Astrocyte (in vitro differentiated cells and primary cell): ENCODE data around the gene PTPRN2. TPM values are rescaled to one million over a fixed set of nuclear protein-coding genes. Genes with fewer than 3 reads are reported as not detected.
"Not testable (repeated sequence)": the region's sequence is repeated elsewhere in the genome, so short reads cannot be mapped to it uniquely, and the experiment has no call there.

Experiments used
- DNase-seq: peaks from one replicate; pipeline ENCODE4 v3.0.0-alpha.2; 2010; ENCODE audit warnings: low read depth
- FAIRE-seq: peaks from 2 replicates; lab custom pipeline; 2011; peaks lifted over from hg19 to GRCh38; lab: Jason Lieb, UNC
- H2AFZ ChIP-seq: 2 replicates; pipeline ENCODE4 v1.6.0; 2012; ENCODE audit warnings: low read depth, low read length, inconsistent platforms
- H3K27ac ChIP-seq: 2 replicates; pipeline ENCODE4 v1.5.1; 2011; ENCODE audit warnings: low read depth, low read length, inconsistent platforms
- H3K27me3 ChIP-seq: 2 replicates; pipeline ENCODE4 v1.6.0; 2011; ENCODE audit warnings: low read length, inconsistent platforms; ENCODE audit not compliant: insufficient read depth
- H3K36me3 ChIP-seq: 2 replicates; pipeline ENCODE4 v1.5.1; 2011; ENCODE audit warnings: low read length, inconsistent platforms; ENCODE audit not compliant: insufficient read depth
- H3K4me1 ChIP-seq: 2 replicates; pipeline ENCODE4 v1.5.1; 2011; ENCODE audit warnings: low read length, inconsistent platforms; ENCODE audit not compliant: insufficient read depth
- H3K4me2 ChIP-seq: 2 replicates; pipeline ENCODE4 v1.6.0; 2012; ENCODE audit warnings: low read length, inconsistent platforms
- H3K4me3 ChIP-seq: 2 replicates; pipeline ENCODE4 v1.5.1; 2011; ENCODE audit warnings: low read depth, mild to moderate bottlenecking, low read length, inconsistent platforms; ENCODE audit not compliant: insufficient read depth
- H3K79me2 ChIP-seq: 2 replicates; pipeline ENCODE4 v1.6.0; 2012; ENCODE audit warnings: mild to moderate bottlenecking, low read length, inconsistent platforms; ENCODE audit not compliant: insufficient read depth
- H3K9ac ChIP-seq: 2 replicates; pipeline ENCODE4 v1.6.0; 2012; ENCODE audit warnings: mild to moderate bottlenecking, low read length, inconsistent platforms
- H3K9me3 ChIP-seq: 2 replicates; pipeline ENCODE4 v1.5.1; 2012; ENCODE audit warnings: low read depth, mild to moderate bottlenecking, low read length, inconsistent platforms; ENCODE audit not compliant: insufficient read depth
- H4K20me1 ChIP-seq: 2 replicates; pipeline ENCODE4 v1.6.0; 2012; ENCODE audit warnings: low read length, inconsistent platforms; ENCODE audit not compliant: insufficient read depth
- H3K27ac Mint-ChIP-seq: one replicate; pipeline ENCODE4 v1.8.0; 2021; ENCODE audit warnings: mild to moderate bottlenecking, mixed read lengths; ENCODE audit not compliant: unreplicated experiment
- H3K27me3 Mint-ChIP-seq: one replicate; pipeline ENCODE4 v1.8.0; 2021; ENCODE audit warnings: low read depth, mixed read lengths; ENCODE audit not compliant: unreplicated experiment
- H3K36me3 Mint-ChIP-seq: one replicate; pipeline ENCODE4 v1.8.0; 2021; ENCODE audit warnings: low read depth, mixed read lengths; ENCODE audit not compliant: unreplicated experiment
- H3K4me1 Mint-ChIP-seq: one replicate; pipeline ENCODE4 v1.8.0; 2021; ENCODE audit warnings: low read depth, mixed read lengths; ENCODE audit not compliant: unreplicated experiment
- H3K4me3 Mint-ChIP-seq: one replicate; pipeline ENCODE4 v1.8.0; 2021; ENCODE audit warnings: mild to moderate bottlenecking, moderate library complexity, mixed read lengths; ENCODE audit not compliant: unreplicated experiment
- H3K9me3 Mint-ChIP-seq: one replicate; pipeline ENCODE4 v1.8.0; 2021; ENCODE audit warnings: mild to moderate bottlenecking, mixed read lengths; ENCODE audit not compliant: unreplicated experiment
- CTCF ChIP-seq: IDR thresholded peaks from 2 replicates; pipeline ENCODE4 v1.5.1; 2011; ENCODE audit warnings: low read depth, mild to moderate bottlenecking, inconsistent platforms, low read length, moderate library complexity; ENCODE audit not compliant: insufficient read depth
- EZH2 ChIP-seq: IDR thresholded peaks from 2 replicates; pipeline ENCODE4 v1.6.1; 2012; ENCODE audit warnings: mild to moderate bottlenecking, low read length, inconsistent platforms; ENCODE audit not compliant: insufficient read depth
- total RNA-seq: library from RNA; stranded (reverse); gene quantifications from 2 replicates; pipeline ENCODE4 v1.2.1, GENCODE V29; 2021

The PTPRN2 gene
- total RNA-seq, 1 donor from 2014 or later = 0.09 TPM

GRCh38 chr7:158524749-158525635 is 62.6 kb downstream of the PTPRN2 start:
- DNase-seq (no peak), FAIRE-seq (no peak)
- H3K9me3 Mint-ChIP-seq = peaks cover 28% of the 10 kb centered on the region
- no peaks in the 10 kb centered on the region for H3K27me3 Mint-ChIP-seq
- no peaks in the 10 kb centered on the region for H4K20me1 ChIP-seq
- H3K9ac ChIP-seq = no peak overlapping the region
- H3K36me3 ChIP-seq = no peaks in the 10 kb centered on the region
- no peaks in the 10 kb centered on the region for H3K4me1 ChIP-seq
- H3K4me2 ChIP-seq = no peak overlapping the region
- no peak overlapping the region for H3K27ac Mint-ChIP-seq
- TF ChIP-seq CTCF (no peak), EZH2 (no peak)
- peaks cover 2% of the 10 kb centered on the region for H3K4me1 Mint-ChIP-seq
- no peaks in the 10 kb centered on the region for H3K79me2 ChIP-seq
- H3K9me3 ChIP-seq = peaks cover 28% of the 10 kb centered on the region
- H3K27me3 ChIP-seq = no peaks in the 10 kb centered on the region
- H3K4me3 ChIP-seq = no peak overlapping the region
- H3K4me3 Mint-ChIP-seq = no peak overlapping the region
- H3K27ac ChIP-seq = no peak overlapping the region
- H3K36me3 Mint-ChIP-seq = no peaks in the 10 kb centered on the region
- no peak overlapping the region for H2AFZ ChIP-seq

- DNase-seq, H3K4me1 Mint-ChIP-seq, H3K27ac Mint-ChIP-seq: not testable (repeated sequence)
These were observed 63.3 kb downstream of the PTPRN2 start for GRCh38 chr7:158524286-158524685.

GRCh38 chr7:158523877-158524276 is 63.7 kb downstream of the PTPRN2 start:
- H3K27ac ChIP-seq, H4K20me1 ChIP-seq, H3K27me3 Mint-ChIP-seq, H3K27me3 ChIP-seq, H3K4me2 ChIP-seq, H3K79me2 ChIP-seq, H3K36me3 ChIP-seq, DNase-seq, H3K4me1 ChIP-seq, H3K4me3 Mint-ChIP-seq, H3K27ac Mint-ChIP-seq, FAIRE-seq, H3K4me3 ChIP-seq, H3K36me3 Mint-ChIP-seq, H2AFZ ChIP-seq, H3K4me1 Mint-ChIP-seq, H3K9ac ChIP-seq: not testable (repeated sequence)
- H3K9me3 ChIP-seq = peaks cover 25% of the 10 kb centered on the region
- H3K9me3 Mint-ChIP-seq = peaks cover 26% of the 10 kb centered on the region

More at GRCh38 chr7:158524286-158524685, 63.3 kb downstream of the PTPRN2 start:
- H2AFZ ChIP-seq, H3K27me3 Mint-ChIP-seq, H3K36me3 Mint-ChIP-seq, H3K36me3 ChIP-seq, H3K4me1 ChIP-seq, FAIRE-seq, H3K9ac ChIP-seq, H3K27ac ChIP-seq, H4K20me1 ChIP-seq, H3K4me2 ChIP-seq, H3K27me3 ChIP-seq, H3K79me2 ChIP-seq, H3K4me3 Mint-ChIP-seq, H3K4me3 ChIP-seq: not testable (repeated sequence)
- peaks cover 25% of the 10 kb centered on the region for H3K9me3 ChIP-seq
- H3K9me3 Mint-ChIP-seq = peaks cover 28% of the 10 kb centered on the region

- H3K27ac Mint-ChIP-seq, DNase-seq, H3K27me3 Mint-ChIP-seq, H3K36me3 Mint-ChIP-seq, H3K4me1 Mint-ChIP-seq, H3K36me3 ChIP-seq, H4K20me1 ChIP-seq, H3K27me3 ChIP-seq, H3K9ac ChIP-seq, H3K4me3 ChIP-seq, FAIRE-seq, H3K27ac ChIP-seq, H3K4me2 ChIP-seq, H3K4me1 ChIP-seq, H3K79me2 ChIP-seq, H3K4me3 Mint-ChIP-seq, H2AFZ ChIP-seq: not testable (repeated sequence)
- H3K9me3 Mint-ChIP-seq = peaks cover 26% of the 10 kb centered on the region
- H3K9me3 ChIP-seq = peaks cover 28% of the 10 kb centered on the region
These were observed 64.3 kb downstream of the PTPRN2 start for GRCh38 chr7:158523165-158523856.

- not testable (repeated sequence) for H3K4me2 ChIP-seq, FAIRE-seq, H3K4me3 Mint-ChIP-seq, H3K9ac ChIP-seq, H3K27me3 ChIP-seq, H3K4me1 Mint-ChIP-seq, H3K79me2 ChIP-seq, H2AFZ ChIP-seq, H3K4me3 ChIP-seq, H3K27me3 Mint-ChIP-seq, DNase-seq, H3K4me1 ChIP-seq, H3K27ac Mint-ChIP-seq, H3K36me3 ChIP-seq, H3K36me3 Mint-ChIP-seq, H3K27ac ChIP-seq, H4K20me1 ChIP-seq
- H3K9me3 ChIP-seq = peaks cover 29% of the 10 kb centered on the region
- H3K9me3 Mint-ChIP-seq = peaks cover 33% of the 10 kb centered on the region
These were observed 65.8 kb downstream of the PTPRN2 start for GRCh38 chr7:158521795-158522194.
